HEK293 (cell line): Measurements from ENCODE around the gene PLEKHG4B.

Experiments used
- CTCF ChIA-PET: fragments of 350-600 bp; formaldehyde crosslinking; extraction: SDS; loops from one replicate; lab custom pipeline; 2021; ENCODE audit warnings: antibody characterized with exemption; lab: Yijun Ruan, JAX
- POLR2A ChIA-PET: fragments of 300-600 bp; formaldehyde crosslinking; extraction: SDS; loops from one replicate; lab custom pipeline; 2020; ENCODE audit warnings: antibody characterized with exemption, inconsistent platforms; lab: Yijun Ruan, JAX
- H3K27ac ChIP-seq: fragments of 200-500 bp; sonication (Bioruptor generic); 2 replicates; pipeline ENCODE4 v1.5.1; 2014; ENCODE audit warnings: low read depth, low read length, control low read depth, inconsistent platforms; ENCODE audit errors: extremely low read depth
- H3K36me3 ChIP-seq, 2 experiments: fragments of 200-500 bp in 1 of 2; sonication (Bioruptor generic) in 1 of 2; 1 replicate in 1 of 2; 2 replicates in 1 of 2; pipeline ENCODE4 v1.5.1; 2014 to 2017; ENCODE audit warnings: inconsistent platforms in 2 of 2, low read length in 2 of 2; ENCODE audit not compliant: control insufficient read depth in 2 of 2, insufficient read depth in 1 of 2
- H3K4me1 ChIP-seq: fragments of 200-500 bp; sonication (Bioruptor generic); 2 replicates; pipeline ENCODE4 v1.5.1; 2014; ENCODE audit warnings: mild to moderate bottlenecking, low read length, inconsistent platforms; ENCODE audit not compliant: control insufficient read depth, insufficient read depth
- H3K4me3 ChIP-seq: 2 replicates; pipeline ENCODE4 v1.5.1; 2011; ENCODE audit warnings: low read depth, mild to moderate bottlenecking, control low read depth, low read length, moderate library complexity
- H3K9me3 ChIP-seq: fragments of 200-500 bp; sonication (Bioruptor generic); 2 replicates; pipeline ENCODE4 v1.5.1; 2014; ENCODE audit warnings: low read depth, low read length, inconsistent platforms; ENCODE audit not compliant: control insufficient read depth, insufficient read depth
- EGR2 ChIP-seq: fragments of 450-650 bp; formaldehyde crosslinking; IDR thresholded peaks from 2 replicates; pipeline ENCODE4 v1.5.1; 2016; ENCODE audit warnings: low read depth, missing biosample characterization, missing genetic modification characterization
- GLIS1 ChIP-seq: fragments of 450-650 bp; formaldehyde crosslinking; IDR thresholded peaks from 2 replicates; pipeline ENCODE4 v1.5.1; 2016; ENCODE audit warnings: missing biosample characterization, missing genetic modification characterization
- GLIS2 ChIP-seq: fragments of 450-650 bp; formaldehyde crosslinking; IDR thresholded peaks from 2 replicates; pipeline ENCODE4 v1.5.1; 2016; ENCODE audit warnings: missing biosample characterization, missing genetic modification characterization
- HOXA7 ChIP-seq: sonication (generic); formaldehyde crosslinking; IDR thresholded peaks from 2 replicates; pipeline ENCODE4 v1.8.1; 2022; ENCODE audit warnings: missing genetic modification reagents, borderline replicate concordance
- MEIS1 ChIP-seq: sonication (generic); formaldehyde crosslinking; IDR thresholded peaks from 2 replicates; pipeline ENCODE4 v1.8.1; 2022; ENCODE audit warnings: missing genetic modification reagents, mild to moderate bottlenecking, borderline replicate concordance
- MZF1 ChIP-seq: fragments of 450-650 bp; formaldehyde crosslinking; IDR thresholded peaks from 2 replicates; pipeline ENCODE4 v1.5.1; 2017; ENCODE audit warnings: missing biosample characterization, missing genetic modification characterization, borderline replicate concordance
- SCRT2 ChIP-seq: fragments of 450-650 bp; formaldehyde crosslinking; IDR thresholded peaks from 2 replicates; pipeline ENCODE4 v1.5.1; 2016; ENCODE audit warnings: missing biosample characterization, missing genetic modification characterization
- ZFHX2 ChIP-seq: fragments of 450-650 bp; formaldehyde crosslinking; conservative IDR thresholded peaks from 2 replicates; pipeline ENCODE4 v1.5.1; 2016; ENCODE audit warnings: missing biosample characterization, missing genetic modification characterization
- ZIC2 ChIP-seq: fragments of 450-650 bp; formaldehyde crosslinking; IDR thresholded peaks from 2 replicates; pipeline ENCODE4 v1.5.1; 2016; ENCODE audit warnings: missing biosample characterization, missing genetic modification characterization
- ZNF341 ChIP-seq: fragments of 450-650 bp; formaldehyde crosslinking; IDR thresholded peaks from 2 replicates; pipeline ENCODE4; 2016; ENCODE audit warnings: low read depth, missing biosample characterization, missing genetic modification characterization
- ZNF362 ChIP-seq: fragments of 450-650 bp; formaldehyde crosslinking; IDR thresholded peaks from 2 replicates; pipeline ENCODE4 v1.5.1; 2016; ENCODE audit warnings: missing biosample characterization, missing genetic modification characterization
- ZNF548 ChIP-seq: fragments of 450-650 bp; formaldehyde crosslinking; IDR thresholded peaks from 2 replicates; pipeline ENCODE4 v1.5.1; 2016; ENCODE audit warnings: missing biosample characterization, missing genetic modification characterization
- ZNF701 ChIP-seq: fragments of 450-650 bp; formaldehyde crosslinking; IDR thresholded peaks from 2 replicates; pipeline ENCODE4 v1.5.1; 2016; ENCODE audit warnings: missing biosample characterization, missing genetic modification characterization
- ZNF747 ChIP-seq: fragments of 450-650 bp; formaldehyde crosslinking; IDR thresholded peaks from 2 replicates; pipeline ENCODE4 v1.5.1; 2016; ENCODE audit warnings: missing biosample characterization, missing genetic modification characterization
- ZSCAN23 ChIP-seq: fragments of 450-650 bp; formaldehyde crosslinking; IDR thresholded peaks from 2 replicates; pipeline ENCODE4 v1.5.1; 2016; ENCODE audit warnings: missing biosample characterization, missing genetic modification characterization
- TF ChIP-seq, protein P1 (sequence below): fragments of 450-650 bp; formaldehyde crosslinking; IDR thresholded peaks from 2 replicates; pipeline ENCODE4 v1.5.1; 2017; ENCODE audit warnings: missing biosample characterization, missing genetic modification characterization

Gene PLEKHG4B

GRCh38 chr5:197892-198489 is 106.0 kb downstream of the PLEKHG4B start:
- CTCF ChIA-PET: no interaction called here

GRCh38 chr5:198516-199196 is 106.7 kb downstream of the PLEKHG4B start:
- CTCF ChIA-PET: no interaction called here
- TF ChIP-seq HOXA7 (no peak), MEIS1 (CRISPR knock-in tag) (no peak), SCRT2 (tag by site-specific recombination) (no peak), MZF1 (tag by site-specific recombination) (no peak), ZNF701 (tag by site-specific recombination) (no peak), ZNF747 (no peak)

More at GRCh38 chr5:197892-198489, 106.0 kb downstream of the PLEKHG4B start:
- no peaks in the 10 kb centered on the region for H3K4me1 ChIP-seq
- POLR2A ChIA-PET: no interaction called here
- H3K27ac ChIP-seq: no peak overlapping the region
- H3K9me3 ChIP-seq: no peaks in the 10 kb centered on the region
- no peaks in the 10 kb centered on the region; a peak in 1 of 3 replicates for H3K36me3 ChIP-seq
- TF ChIP-seq ZFHX2 (tag by site-specific recombination) (peak; percentile 34; the same call in 1 of the 2 replicates), GLIS1 (tag by site-specific recombination) (peak; percentile 45; the same call in 1 of the 2 replicates), ZNF362 (no peak), EGR2 (tag by site-specific recombination) (0 out of 2 replicates have a peak, but pooled peaks have one; percentile 22), ZNF341 (tag by site-specific recombination) (0 out of 2 replicates have a peak, but pooled peaks have one; percentile 15), ZIC2 (peak; percentile 85)
- no peak overlapping the region for H3K4me3 ChIP-seq

GRCh38 chr5:199197-199949 is 107.4 kb downstream of the PLEKHG4B start:
- TF ChIP-seq ZSCAN23 (tag by site-specific recombination) (no peak), ZNF548 (no peak), GLIS2 (tag by site-specific recombination) (0 out of 2 replicates have a peak, but pooled peaks have one; percentile 30)
- TF ChIP-seq, protein P1, sequence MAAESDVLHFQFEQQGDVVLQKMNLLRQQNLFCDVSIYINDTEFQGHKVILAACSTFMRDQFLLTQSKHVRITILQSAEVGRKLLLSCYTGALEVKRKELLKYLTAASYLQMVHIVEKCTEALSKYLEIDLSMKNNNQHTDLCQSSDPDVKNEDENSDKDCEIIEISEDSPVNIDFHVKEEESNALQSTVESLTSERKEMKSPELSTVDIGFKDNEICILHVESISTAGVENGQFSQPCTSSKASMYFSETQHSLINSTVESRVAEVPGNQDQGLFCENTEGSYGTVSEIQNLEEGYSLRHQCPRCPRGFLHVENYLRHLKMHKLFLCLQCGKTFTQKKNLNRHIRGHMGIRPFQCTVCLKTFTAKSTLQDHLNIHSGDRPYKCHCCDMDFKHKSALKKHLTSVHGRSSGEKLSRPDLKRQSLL (tag by site-specific recombination): 0 out of 2 replicates have a peak, but pooled peaks have one; percentile 37
- TF ChIP-seq, all 188 proteins: peak for 2
- Histone ChIP-seq H3K4me3 (no peak overlapping the region), H3K27ac (no peak overlapping the region), H3K36me3 (peaks cover 1 to 12% of the 10 kb centered on the region in 2 experiments), H3K9me3 (no peaks in the 10 kb centered on the region), H3K4me1 (no peaks in the 10 kb centered on the region)
- ChIA-PET CTCF (interaction anchor here (0.7 kb wide), 1 partner anchor 13 kb away, joined by 3 read pairs; no protein-coding TSS in a partner anchor), POLR2A (interaction anchor here (1.1 kb wide), 1 partner anchor 19 kb away, joined by 3 read pairs; the partner anchor contains the start of genes CCDC127 and SDHA)

More at GRCh38 chr5:198516-199196, 106.7 kb downstream of the PLEKHG4B start:
- Histone ChIP-seq H3K4me3 (no peak overlapping the region), H3K27ac (no peak overlapping the region), H3K36me3 (peaks cover 0 to 5% of the 10 kb centered on the region in 2 experiments; a peak in 2 of 3 replicates), H3K4me1 (no peaks in the 10 kb centered on the region), H3K9me3 (no peaks in the 10 kb centered on the region)
- POLR2A ChIA-PET: no interaction called here
